IMR-90 (cell line): ENCODE results near the gene NOD2. TPM values are rescaled to one million over a fixed set of nuclear protein-coding genes. Genes with fewer than 3 reads are reported as not detected.

Source experiments
- ATAC-seq: fragments of 200-7000 bp; cut with Tn5 transposase; 2 replicates; pipeline ENCODE4 v1.9.1; 2020; ENCODE audit warnings: low read depth, mild to moderate bottlenecking, moderate library complexity
- BruUV-seq: library from RNA; stranded (reverse); fragments of 400-500 nt; replicated peaks from 2 replicates; lab custom pipeline; 2021; lab: Mats Ljungman, UMichigan
- CTCF ChIA-PET: fragments of 300-600 bp; formaldehyde crosslinking; extraction: SDS; loops from one replicate; lab custom pipeline; 2021; ENCODE audit warnings: antibody characterized with exemption; lab: Yijun Ruan, JAX
- POLR2A ChIA-PET: fragments of 300-600 bp; sonication (Branson Sonifier 250); formaldehyde crosslinking; loops from one replicate; lab custom pipeline; 2022; ENCODE audit warnings: antibody characterized with exemption; ENCODE audit not compliant: unreplicated experiment; lab: Charles Lee
- DNase-seq: peaks from one replicate; pipeline ENCODE4 v3.0.0; 2013
- H2AFZ ChIP-seq: replicated peaks from 2 replicates; pipeline ENCODE3; 2013; ENCODE audit warnings: low read length, mild to moderate bottlenecking; ENCODE audit not compliant: poor library complexity
- H2AK5ac ChIP-seq: 2 replicates; pipeline ENCODE4 v1.6.1; 2013; ENCODE audit warnings: low read depth, low read length, inconsistent platforms
- H2AK9ac ChIP-seq: replicated peaks from 2 replicates; pipeline ENCODE3; 2013; ENCODE audit warnings: mild to moderate bottlenecking, low read depth, low read length, moderate library complexity; ENCODE audit not compliant: poor library complexity
- H2BK120ac ChIP-seq: 2 replicates; pipeline ENCODE4 v1.6.1; 2013; ENCODE audit warnings: low read depth, low read length, inconsistent platforms
- H2BK15ac ChIP-seq: 3 replicates; pipeline ENCODE4 v1.6.1; 2013; ENCODE audit warnings: low read depth, low read length, inconsistent platforms
- H2BK20ac ChIP-seq: 2 replicates; pipeline ENCODE4 v1.6.1; 2013; ENCODE audit warnings: low read depth, mild to moderate bottlenecking, inconsistent platforms, low read length, moderate library complexity
- H2BK5ac ChIP-seq: 2 replicates; pipeline ENCODE4 v1.6.1; 2013; ENCODE audit warnings: mild to moderate bottlenecking, low read depth, low read length, inconsistent platforms; ENCODE audit not compliant: poor library complexity, severe bottlenecking
- H3K14ac ChIP-seq: replicated peaks from 2 replicates; pipeline ENCODE4 v1.6.1; 2013; ENCODE audit warnings: low read depth, low read length, inconsistent platforms
- H3K18ac ChIP-seq: 2 replicates; pipeline ENCODE4 v1.6.1; 2013; ENCODE audit warnings: low read depth, low read length, control low read depth
- H3K23ac ChIP-seq: 2 replicates; pipeline ENCODE4 v1.6.1; 2013; ENCODE audit warnings: low read depth, low read length, inconsistent platforms
- H3K27ac ChIP-seq: 2 replicates; pipeline ENCODE4 v1.5.1; 2013; ENCODE audit warnings: mild to moderate bottlenecking, control low read depth, low read length; ENCODE audit not compliant: insufficient read depth
- H3K27me3 ChIP-seq: 2 replicates; pipeline ENCODE4 v1.6.1; 2013; ENCODE audit warnings: low read length; ENCODE audit not compliant: control insufficient read depth, insufficient read depth
- H3K36me3 ChIP-seq: 2 replicates; pipeline ENCODE4 v1.6.1; 2013; ENCODE audit warnings: low read length, mixed read lengths; ENCODE audit not compliant: control insufficient read depth, insufficient read depth
- H3K4ac ChIP-seq: 2 replicates; pipeline ENCODE4 v1.6.1; 2013; ENCODE audit warnings: low read depth, low read length, inconsistent platforms
- H3K4me1 ChIP-seq: 2 replicates; pipeline ENCODE4 v1.6.1; 2013; ENCODE audit warnings: low read length, mixed read lengths; ENCODE audit not compliant: control insufficient read depth, insufficient read depth
- H3K4me2 ChIP-seq: 2 replicates; pipeline ENCODE4 v1.6.1; 2013; ENCODE audit warnings: low read depth, mild to moderate bottlenecking, control low read depth, low read length, moderate library complexity
- H3K4me3 ChIP-seq: 2 replicates; pipeline ENCODE4 v1.5.1; 2013; ENCODE audit warnings: low read depth, mild to moderate bottlenecking, control low read depth, low read length, moderate library complexity; ENCODE audit not compliant: insufficient read depth
- H3K56ac ChIP-seq: 2 replicates; pipeline ENCODE4 v1.6.1; 2013; ENCODE audit warnings: low read length, inconsistent platforms; ENCODE audit not compliant: insufficient read depth; ENCODE audit errors: extremely low read depth
- H3K79me1 ChIP-seq, 2 experiments: 2 replicates each; pipeline ENCODE4 v1.6.1; 2013; ENCODE audit warnings: low read length in 2 of 2, inconsistent platforms in 1 of 2, low read depth in 1 of 2
- H3K9ac ChIP-seq: 2 replicates; pipeline ENCODE4 v1.6.1; 2013; ENCODE audit warnings: low read depth, low read length, control low read depth
- H3K9me1 ChIP-seq: 2 replicates; pipeline ENCODE4 v1.6.1; 2013; ENCODE audit warnings: low read length, inconsistent platforms; ENCODE audit not compliant: insufficient read depth
- H3K9me3 ChIP-seq: 2 replicates; pipeline ENCODE4 v1.6.1; 2013; ENCODE audit warnings: low read length; ENCODE audit not compliant: control insufficient read depth, insufficient read depth
- H4K20me1 ChIP-seq: 2 replicates; pipeline ENCODE4 v1.6.1; 2013; ENCODE audit warnings: low read length, inconsistent platforms; ENCODE audit not compliant: insufficient read depth
- H4K5ac ChIP-seq: 2 replicates; pipeline ENCODE4 v1.6.1; 2013; ENCODE audit warnings: mild to moderate bottlenecking, low read depth, low read length, control low read depth
- H4K8ac ChIP-seq, 2 experiments: 2 replicates each; pipeline ENCODE4 v1.6.1; 2013; ENCODE audit warnings: low read depth in 2 of 2, low read length in 2 of 2, control low read depth in 1 of 2, inconsistent platforms in 1 of 2
- H4K91ac ChIP-seq: 2 replicates; pipeline ENCODE4 v1.6.1; 2013; ENCODE audit warnings: low read depth, low read length, inconsistent platforms; ENCODE audit not compliant: insufficient read depth
- BHLHE40 ChIP-seq: fragments of 150-350 bp; IDR thresholded peaks from 2 replicates; pipeline ENCODE4 v1.6.1; 2016; ENCODE audit warnings: mild to moderate bottlenecking, low read depth, low read length
- MAFK ChIP-seq: IDR thresholded peaks from 2 replicates; pipeline ENCODE4 v1.6.1; 2012; ENCODE audit warnings: low read depth, low read length, improper control_type of control experiment
- MXI1 ChIP-seq: IDR thresholded peaks from 2 replicates; pipeline ENCODE4 v1.6.1; 2012; ENCODE audit warnings: low read depth, mild to moderate bottlenecking, low read length, moderate library complexity, borderline replicate concordance
- NFE2L2 ChIP-seq: fragments of 150-350 bp; IDR thresholded peaks from 2 replicates; pipeline ENCODE4 v1.6.1; 2016; ENCODE audit warnings: low read depth, mild to moderate bottlenecking, low read length
- POLR2A ChIP-seq: IDR thresholded peaks from 2 replicates; pipeline ENCODE4 v1.6.1; 2012; ENCODE audit warnings: mild to moderate bottlenecking, low read depth, low read length
- RAD21 ChIP-seq: IDR thresholded peaks from 2 replicates; pipeline ENCODE4 v1.6.1; 2012; ENCODE audit warnings: low read length, improper control_type of control experiment
- RCOR1 ChIP-seq: IDR thresholded peaks from 2 replicates; pipeline ENCODE4 v1.6.1; 2012; ENCODE audit warnings: mild to moderate bottlenecking, low read length, improper control_type of control experiment; ENCODE audit not compliant: insufficient replicate concordance
- RFX5 ChIP-seq: IDR thresholded peaks from 2 replicates; pipeline ENCODE4 v1.8.0; 2012; ENCODE audit warnings: low read depth, mild to moderate bottlenecking, low read length, moderate library complexity
- WGBS, 2 experiments: methylation state at CpG; one replicate each; pipeline versions ENCODE4 v1.1.5 to v1.1.7; 2013; ENCODE audit warnings: missing lambda C conversion rate in 2 of 2; ENCODE audit not compliant: insufficient read length in 1 of 2; ENCODE audit errors: extremely low coverage in 2 of 2; 5-methylcytosine and 5-hydroxymethylcytosine counted together
- dilution Hi-C: fragments of 300-500 bp; cut with HindIII; formaldehyde crosslinking; loops from one replicate; pipeline ENCODE4 v1.14.3; 2018; ENCODE audit warnings: low sequenced_read_pairs; ENCODE audit not compliant: unreplicated experiment
- in situ Hi-C: fragments of 300-500 bp; cut with MboI; formaldehyde crosslinking; loops from 3 replicates; pipeline ENCODE4 v1.14.3; 2019; ENCODE audit warnings: low sequenced_read_pairs, inconsistent platforms, mixed read lengths
- intact Hi-C: fragments of 100-400 bp; cut with micrococcal nuclease; formaldehyde crosslinking; loops from 2 replicates; pipeline ENCODE4 v1.10.0; 2022
- polyA plus RNA-seq, 3 experiments: library from polyadenylated mRNA; depleted of rRNA; stranded (reverse); fragments of >200 nt; gene quantifications; 2 replicates each; pipeline ENCODE4 v1.2.3, GENCODE V29; 2012; ENCODE audit warnings: low replicate concordance in 1 of 3
- total RNA-seq: library from RNA; depleted of rRNA; stranded (reverse); fragments of >200 nt; gene quantifications from 2 replicates; pipeline ENCODE4 v1.2.3, GENCODE V29; 2012
- TF ChIP-seq, protein P1 (sequence below): fragments of 150-350 bp; IDR thresholded peaks from 2 replicates; pipeline ENCODE4 v1.6.1; 2017; ENCODE audit warnings: mild to moderate bottlenecking, antibody characterized with exemption, low read length, low read depth

NOD2 gene
- total and polyA plus RNA-seq, 2 of the 4 experiments (the other 2 are of a cell fraction), result not detected

DNA sequence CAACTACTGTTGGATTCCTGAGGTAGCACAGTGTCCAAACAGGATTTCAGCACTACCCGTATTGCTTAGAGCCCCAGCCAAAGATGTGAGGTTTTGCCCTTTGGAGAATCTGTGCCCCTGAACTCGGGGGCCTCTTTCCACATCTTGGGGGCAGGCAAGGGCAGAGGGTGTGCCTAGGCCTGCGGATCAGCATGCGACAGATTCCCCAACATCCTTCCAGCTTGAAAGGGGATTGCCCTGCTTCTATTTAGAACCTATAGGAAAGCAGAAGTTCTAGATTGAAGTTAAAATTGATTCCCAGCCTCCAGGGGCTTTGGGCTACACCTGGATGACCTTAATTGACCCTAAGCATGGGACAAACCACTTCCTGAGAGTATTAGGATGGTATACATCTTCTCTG is 19.6 kb downstream of the NOD2 start:
- Histone ChIP-seq H3K4me3 (no peak overlapping the region), H3K14ac (no peak overlapping the region), H2AFZ (no peak overlapping the region), H3K18ac (no peak overlapping the region), H3K9me3 (no peaks in the 10 kb centered on the region), H2AK5ac (no peak overlapping the region), H2BK5ac (no peak overlapping the region), H4K91ac (no peak overlapping the region), H3K79me1 (no peaks in the 10 kb centered on the region), H3K9ac (no peak overlapping the region), H4K8ac (no peak overlapping the region), H3K4me2 (no peak overlapping the region), H2BK120ac (no peak overlapping the region), H3K36me3 (no peaks in the 10 kb centered on the region), H3K27me3 (no peaks in the 10 kb centered on the region; the same call in none of the 2 replicates), H2BK20ac (no peak overlapping the region), H2AK9ac (no peak overlapping the region), H3K4ac (no peak overlapping the region), H3K4me1 (no peaks in the 10 kb centered on the region), H4K5ac (no peak overlapping the region), H3K9me1 (no peaks in the 10 kb centered on the region), H3K56ac (no peak overlapping the region), H4K20me1 (no peaks in the 10 kb centered on the region), H2BK15ac (no peak overlapping the region), H3K23ac (no peak overlapping the region), H3K27ac (no peak overlapping the region)
- DNase-seq (no peak), ATAC-seq (no peak)
- in situ Hi-C loops (no loop called here), dilution Hi-C loops (no loop called here), intact Hi-C loops (no loop called here)
- no CpG with 5 or more reads among the region's 4 CpGs for WGBS, 2 experiments
- POLR2A ChIA-PET, result no interaction called here
- CTCF ChIA-PET, result no interaction called here
- BruUV-seq, result no TSS peak
- TF ChIP-seq, protein P1, sequence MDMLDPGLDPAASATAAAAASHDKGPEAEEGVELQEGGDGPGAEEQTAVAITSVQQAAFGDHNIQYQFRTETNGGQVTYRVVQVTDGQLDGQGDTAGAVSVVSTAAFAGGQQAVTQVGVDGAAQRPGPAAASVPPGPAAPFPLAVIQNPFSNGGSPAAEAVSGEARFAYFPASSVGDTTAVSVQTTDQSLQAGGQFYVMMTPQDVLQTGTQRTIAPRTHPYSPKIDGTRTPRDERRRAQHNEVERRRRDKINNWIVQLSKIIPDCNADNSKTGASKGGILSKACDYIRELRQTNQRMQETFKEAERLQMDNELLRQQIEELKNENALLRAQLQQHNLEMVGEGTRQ, result no peak
- TF ChIP-seq RAD21 (no peak), POLR2A (no peak), MAFK (no peak), BHLHE40 (no peak), RCOR1 (no peak), MXI1 (no peak), NFE2L2 (no peak), RFX5 (no peak)
